CD4-positive, alpha-beta T cell treated with Interleukin-6 at 100 ng/mL for 8 hours (primary cell): ENCODE data around the gene INPP5A.

Experiments used
- DNase-seq: peaks from one replicate; pipeline ENCODE4 v3.0.0-alpha.2; 2020; ENCODE audit warnings: mixed read lengths, low spot score

Gene INPP5A

GRCh38 chr10:132519382-132520176 lies 18.0 kb upstream of the INPP5A start:
- DNase-seq: no peak

DNA sequence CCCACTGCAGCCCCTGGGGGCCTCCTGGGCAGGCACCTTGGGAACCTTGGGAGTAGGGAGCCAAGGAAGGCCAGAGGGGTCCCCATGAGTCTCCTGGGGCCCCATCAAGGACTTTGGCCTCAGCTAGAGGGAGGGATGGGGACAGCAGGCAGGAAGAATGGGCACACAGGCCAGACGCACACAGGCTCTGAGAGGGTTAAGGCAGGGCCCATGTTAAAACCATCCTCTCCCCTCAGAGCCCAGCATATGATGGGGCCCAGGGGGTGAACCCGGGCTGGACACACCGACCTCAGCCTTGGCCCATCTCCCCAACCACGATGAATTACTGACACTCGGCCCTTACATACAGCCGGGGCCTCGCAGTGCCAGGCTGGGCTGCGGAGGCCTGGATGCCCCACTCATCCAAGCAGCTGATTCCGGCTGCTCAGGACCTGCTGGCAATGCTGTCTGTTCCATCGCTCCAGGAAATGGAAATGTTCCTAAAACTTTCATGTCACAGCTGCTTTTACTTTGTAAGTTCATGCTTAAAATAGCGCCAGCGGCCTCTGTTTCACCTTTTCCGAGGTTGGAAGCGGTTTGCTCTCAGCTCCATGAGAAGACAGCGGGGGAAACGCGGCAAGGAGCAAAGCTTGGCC lies 17.3 kb upstream of the INPP5A start:
- DNase-seq: no peak

- DNase-seq: no peak
Observed at GRCh38 chr10:132521041-132521465, 16.5 kb upstream of the INPP5A start.

- DNase-seq: no peak
Observed at GRCh38 chr10:132521466-132522102, 16.0 kb upstream of the INPP5A start.

- DNase-seq: no peak
Observed at GRCh38 chr10:132522521-132523411, 14.8 kb upstream of the INPP5A start.

- no peak for DNase-seq
Observed at GRCh38 chr10:132523561-132524442, 13.8 kb upstream of the INPP5A start.

- no peak for DNase-seq
Observed at GRCh38 chr10:132524443-132525285, 12.9 kb upstream of the INPP5A start.

DNA sequence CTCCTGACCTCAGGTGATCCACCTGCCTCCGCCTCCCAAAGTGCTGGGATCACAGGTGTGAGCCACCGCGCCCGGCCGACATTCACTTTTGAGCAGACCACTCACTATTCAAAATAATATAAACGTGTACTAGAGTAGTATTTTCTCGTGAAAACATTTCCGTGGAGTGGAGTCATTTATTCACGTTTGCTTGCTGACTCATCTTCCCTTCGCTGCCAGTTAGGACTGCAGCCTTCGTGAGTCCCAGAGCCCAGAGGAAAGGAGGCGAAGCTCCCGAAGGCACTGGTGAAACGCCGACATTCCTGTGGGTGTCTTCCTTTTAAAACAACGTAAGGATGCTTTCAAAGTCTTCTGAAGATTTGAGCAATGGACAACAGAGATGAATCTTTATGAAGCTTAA lies 10.9 kb upstream of the INPP5A start:
- DNase-seq: no peak

- DNase-seq: no peak
Observed at GRCh38 chr10:132527339-132528063, 10.1 kb upstream of the INPP5A start.

GRCh38 chr10:132528064-132528691 lies 9.4 kb upstream of the INPP5A start:
- no peak for DNase-seq

DNA sequence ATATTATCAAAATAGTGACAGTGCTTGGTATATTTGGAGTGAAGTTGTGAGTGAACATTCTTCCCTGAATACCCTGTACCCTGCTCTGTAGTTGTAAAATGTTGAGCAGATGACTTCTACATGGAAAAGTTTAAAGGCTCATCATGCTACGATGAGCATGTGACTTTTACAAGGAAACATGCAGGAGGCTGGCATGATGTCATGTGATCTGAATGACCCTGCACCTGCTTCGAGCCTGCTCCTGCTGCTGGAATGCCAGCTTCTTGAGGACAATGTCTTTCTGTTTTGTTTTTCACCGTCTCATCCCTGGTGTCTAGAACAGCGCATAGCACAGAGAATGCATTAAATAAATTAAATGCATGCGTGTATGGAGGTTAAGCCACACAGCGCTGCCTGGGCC lies 5.4 kb upstream of the INPP5A start:
- DNase-seq: no peak

DNA sequence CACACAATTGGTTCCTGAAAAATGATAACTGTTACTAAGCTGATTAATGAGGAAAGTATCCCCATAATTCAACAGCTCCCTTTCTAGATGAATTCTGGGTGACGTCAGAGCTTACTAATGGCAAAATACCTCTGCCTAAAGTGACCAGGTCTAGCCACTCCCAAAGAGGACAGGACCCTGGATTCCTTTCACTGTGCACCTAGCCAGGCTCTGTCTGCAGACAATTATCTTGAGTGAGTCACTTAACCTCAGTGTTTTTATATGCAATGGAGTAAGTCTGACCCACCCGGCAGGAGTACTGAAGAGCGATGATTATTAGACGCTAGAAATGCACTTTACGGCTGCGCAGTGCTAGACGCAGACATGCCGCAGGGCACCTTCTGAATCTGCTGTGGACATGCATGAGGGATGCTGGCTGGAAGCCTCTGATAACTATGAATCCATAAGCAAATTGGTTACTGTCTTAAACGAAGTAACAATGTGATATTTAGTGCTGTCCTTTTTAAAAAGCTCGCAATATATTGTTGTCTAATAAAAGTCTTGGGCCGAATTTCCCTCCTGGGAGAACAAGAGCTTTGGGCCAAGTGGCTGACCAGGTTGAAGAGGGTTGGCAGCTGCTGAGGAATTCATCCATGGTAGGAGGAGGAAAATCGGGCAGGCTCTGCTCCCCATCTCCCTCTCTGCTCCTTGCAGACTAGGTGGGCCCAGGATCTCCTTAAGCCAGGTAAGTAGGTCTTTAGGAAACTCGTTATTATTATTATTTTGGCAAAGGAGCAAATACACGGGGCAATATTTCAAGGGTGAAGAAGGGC lies 4.6 kb upstream of the INPP5A start:
- DNase-seq: no peak

- no peak for DNase-seq
Observed at GRCh38 chr10:132533571-132534260, 3.9 kb upstream of the INPP5A start.

DNA sequence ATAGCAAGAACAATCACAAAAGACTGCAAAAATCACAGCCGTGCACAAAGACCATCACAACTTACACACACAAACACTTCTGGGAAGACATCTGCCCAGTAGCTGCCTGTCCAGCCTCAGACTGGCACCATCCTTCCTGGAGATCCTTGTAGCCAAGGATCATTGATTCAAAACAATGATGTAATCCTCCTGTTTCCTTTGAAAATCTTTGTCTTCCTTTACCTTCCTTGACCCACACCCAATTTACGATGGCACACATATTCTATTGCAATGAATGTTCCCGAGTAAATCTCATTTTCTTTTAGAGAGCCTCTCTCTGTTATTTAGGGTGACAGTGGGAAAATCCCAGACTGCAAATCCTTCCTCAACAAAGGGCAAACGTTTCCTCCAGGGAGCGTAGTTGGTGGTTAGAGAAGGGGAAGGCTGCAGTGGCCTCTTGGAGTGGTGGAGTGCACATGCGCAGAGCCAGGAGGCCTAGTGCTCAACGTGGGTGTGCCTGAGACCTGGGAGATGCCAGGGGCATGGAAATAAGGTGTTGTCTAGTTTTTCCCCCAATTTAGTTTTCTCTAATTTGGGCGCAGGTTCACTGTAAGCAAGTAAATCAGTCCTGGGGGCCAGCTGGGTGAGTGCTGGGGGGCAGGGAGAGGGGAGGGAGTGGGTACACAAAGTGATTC lies 3.1 kb upstream of the INPP5A start:
- no peak for DNase-seq

- no peak for DNase-seq
Observed at GRCh38 chr10:132535065-132535651, 2.4 kb upstream of the INPP5A start.

- no peak for DNase-seq
Observed at GRCh38 chr10:132536241-132536876, 1.2 kb upstream of the INPP5A start.
